Psoas muscle (tissue), 8 donors: ENCODE measurements around the gene CDCA7L. TPM values are rescaled to one million over a fixed set of nuclear protein-coding genes. Genes with fewer than 3 reads are reported as not detected.
A peak's percentile ranks its signal among the peaks of the same experiment; 100 is the strongest.

Experiments
- ATAC-seq, 4 donors: fragments of 200-7000 bp; cut with Tn5 transposase; one replicate each; pipeline ENCODE4 v1.9.1; 2020; ENCODE audit warnings: moderate library complexity in 3 of 4, mild to moderate bottlenecking in 2 of 4
- DNase-seq, 2 donors: peaks; one replicate each; pipeline ENCODE4 v3.0.0-alpha.2; 2020
- H3K27ac ChIP-seq: fragments of 200-600 bp; one replicate; pipeline ENCODE4 v1.8.0; 2022
- H3K27me3 ChIP-seq, 3 donors: fragments of 200-600 bp in 1 of 3; one replicate each; pipeline versions ENCODE4 v1.6.1 to v1.8.0; 2013 to 2022; ENCODE audit warnings: low read length in 2 of 3, mild to moderate bottlenecking in 2 of 3, moderate library complexity in 1 of 3; ENCODE audit not compliant: insufficient read depth in 3 of 3
- H3K36me3 ChIP-seq, 2 donors: fragments of 200-600 bp in 1 of 2; one replicate each; pipeline versions ENCODE4 v1.6.1 to v1.8.0; 2013 to 2022; ENCODE audit warnings: low read depth in 1 of 2, mild to moderate bottlenecking in 1 of 2, moderate library complexity in 1 of 2; ENCODE audit not compliant: insufficient read depth in 1 of 2
- H3K4me1 ChIP-seq: fragments of 200-600 bp; one replicate; pipeline ENCODE4 v1.8.0; 2022
- H3K4me3 ChIP-seq: fragments of 200-600 bp; one replicate; pipeline ENCODE4 v1.8.0; 2022; ENCODE audit warnings: mild to moderate bottlenecking
- H3K9me3 ChIP-seq: fragments of 200-600 bp; one replicate; pipeline ENCODE4 v1.8.0; 2022
- WGBS, 3 donors: extraction: QIAGEN DNeasy Blood & Tissue Kit; methylation state at CpG; one replicate each; pipeline versions ENCODE4 v1.1.6 to v1.1.7; 2013; 5-methylcytosine and 5-hydroxymethylcytosine counted together
- intact Hi-C, 2 donors: fragments of 100-400 bp; cut with DNase I; formaldehyde crosslinking; loops; one replicate each; pipeline versions ENCODE4 v1.11.0 to v1.14.2; 2022
- polyA plus RNA-seq, 3 donors: library from polyadenylated mRNA; stranded (reverse); fragments of 200-250 nt; gene quantifications; one replicate each; pipeline ENCODE4 v1.2.3, GENCODE V29; 2013
- total RNA-seq, 4 donors: library from RNA; stranded (reverse); fragmentation: NEBNext Ultra II Directional in 2 of 4; extraction: Animal tissue kit (Norgen Biotek cat#: 25700) in 2 of 4; gene quantifications; one replicate each; pipeline versions ENCODE4 v1.2.1 to v1.2.4, GENCODE V29; 2021 to 2023
- TF ChIP-seq, protein P1 (sequence below): fragments of 200-600 bp; IDR thresholded peaks from one replicate; pipeline ENCODE4 v1.8.0; 2022; ENCODE audit warnings: antibody characterized with exemption
- donor health status: healthy with polysubstance abuse.
- donor health status: DM: no; HTN: no; CAD: no; lungs with moderate emphysema.
- donor health status: Bipolar disorder and iron deficiency.
- donor health status: healthy.
- donor health status: DM: yes; HTN: yes; CAD: no.
- donor health status: DM: no; HTN: no; CAD: no.
- donor health status: DM: no; HTN: no; CAD: no.
- donor health status: DM: yes; HTN: yes; CAD: no.

CDCA7L gene
- total and polyA plus RNA-seq, 7 donors, result 1.3 to 3.3 (median 2.2) TPM

- no peaks in the 10 kb centered on the region for H3K9me3 ChIP-seq
- TF ChIP-seq, protein P1, sequence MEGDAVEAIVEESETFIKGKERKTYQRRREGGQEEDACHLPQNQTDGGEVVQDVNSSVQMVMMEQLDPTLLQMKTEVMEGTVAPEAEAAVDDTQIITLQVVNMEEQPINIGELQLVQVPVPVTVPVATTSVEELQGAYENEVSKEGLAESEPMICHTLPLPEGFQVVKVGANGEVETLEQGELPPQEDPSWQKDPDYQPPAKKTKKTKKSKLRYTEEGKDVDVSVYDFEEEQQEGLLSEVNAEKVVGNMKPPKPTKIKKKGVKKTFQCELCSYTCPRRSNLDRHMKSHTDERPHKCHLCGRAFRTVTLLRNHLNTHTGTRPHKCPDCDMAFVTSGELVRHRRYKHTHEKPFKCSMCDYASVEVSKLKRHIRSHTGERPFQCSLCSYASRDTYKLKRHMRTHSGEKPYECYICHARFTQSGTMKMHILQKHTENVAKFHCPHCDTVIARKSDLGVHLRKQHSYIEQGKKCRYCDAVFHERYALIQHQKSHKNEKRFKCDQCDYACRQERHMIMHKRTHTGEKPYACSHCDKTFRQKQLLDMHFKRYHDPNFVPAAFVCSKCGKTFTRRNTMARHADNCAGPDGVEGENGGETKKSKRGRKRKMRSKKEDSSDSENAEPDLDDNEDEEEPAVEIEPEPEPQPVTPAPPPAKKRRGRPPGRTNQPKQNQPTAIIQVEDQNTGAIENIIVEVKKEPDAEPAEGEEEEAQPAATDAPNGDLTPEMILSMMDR, result no peak
- intact Hi-C loops, result loop anchor here in 1 of 2 donors (5.0 kb wide), 1 partner anchor 36 kb away; no protein-coding TSS in a partner anchor
- no peaks in the 10 kb centered on the region for H3K27me3 ChIP-seq
- no peaks in the 10 kb centered on the region for H3K36me3 ChIP-seq
- no peaks in the 10 kb centered on the region for H3K4me1 ChIP-seq
- DNase-seq (no peak), ATAC-seq (no peak)
- H3K4me3 ChIP-seq, result no peak overlapping the region
- 49 to 84% (median 56%) methylated on average over 2 of the region's 2 CpGs for WGBS, 3 donors
- no peak overlapping the region for H3K27ac ChIP-seq
These were observed 2.2 kb upstream of the CDCA7L start for GRCh38 chr7:21947946-21948345.

DNA sequence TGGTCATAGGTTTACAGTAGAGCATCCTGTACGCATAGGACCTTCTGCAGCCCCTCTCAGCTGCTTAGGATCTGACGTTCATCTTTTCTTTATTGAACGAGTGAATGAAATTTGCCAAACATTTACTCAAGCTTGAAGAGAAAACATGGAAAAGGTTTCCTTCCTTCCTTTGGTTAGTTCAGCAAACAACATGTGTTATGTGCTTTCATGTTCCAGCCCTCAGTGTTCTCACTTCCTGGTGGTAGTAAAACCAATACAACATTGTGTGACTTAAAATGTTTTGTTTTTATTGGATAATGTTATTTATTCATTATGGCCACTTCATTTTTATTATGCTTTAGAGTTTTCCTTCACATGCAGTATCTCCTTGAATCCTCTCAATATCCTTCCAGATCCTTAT lies 1.4 kb upstream of the CDCA7L start:
- Histone ChIP-seq H3K4me3 (no peak overlapping the region), H3K36me3 (no peaks in the 10 kb centered on the region), H3K9me3 (no peaks in the 10 kb centered on the region), H3K4me1 (no peaks in the 10 kb centered on the region), H3K27ac (no peak overlapping the region), H3K27me3 (no peaks in the 10 kb centered on the region)
- intact Hi-C loops, result loop anchor here in 1 of 2 donors (5.0 kb wide), 1 partner anchor 35 kb away; no protein-coding TSS in a partner anchor
- ATAC-seq (no peak), DNase-seq (no peak)
- TF ChIP-seq, protein P1, result no peak
- 67 to 76% (median 74%) methylated on average over 3 of the region's 3 CpGs for WGBS, 3 donors

DNA sequence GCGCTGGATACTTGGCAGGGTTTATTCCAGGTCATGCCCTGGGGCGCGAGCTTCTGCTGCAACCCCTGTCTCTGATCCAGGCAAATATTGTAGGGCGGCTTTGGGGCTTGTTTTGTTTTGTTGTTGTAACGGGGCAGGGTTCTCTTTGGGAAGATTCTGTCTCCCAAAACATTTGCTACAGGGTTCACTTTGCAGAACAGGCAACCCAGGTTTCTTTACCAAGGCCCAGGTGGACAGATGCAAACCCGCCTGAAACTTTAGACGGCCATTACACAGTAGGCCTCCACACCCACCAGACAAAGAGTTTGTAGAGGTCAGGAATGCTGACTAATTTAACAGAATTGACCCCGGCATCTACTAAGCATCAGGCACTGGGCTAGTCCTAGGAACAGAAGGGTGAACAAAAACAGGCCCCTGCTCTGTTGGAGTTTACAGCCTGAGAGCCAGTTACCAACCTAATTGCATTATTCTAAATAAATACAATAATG lies 567 bp upstream of the CDCA7L start:
- Histone ChIP-seq H3K27ac (peak overlapping the region; percentile 76), H3K36me3 (no peaks in the 10 kb centered on the region), H3K4me1 (no peaks in the 10 kb centered on the region), H3K4me3 (peak overlapping the region; percentile 89), H3K27me3 (no peaks in the 10 kb centered on the region), H3K9me3 (no peaks in the 10 kb centered on the region)
- 10 to 18% (median 18%) methylated on average over 8 of the region's 8 CpGs for WGBS, 3 donors
- no peak for ATAC-seq
- intact Hi-C loops, result loop anchor here in 1 of 2 donors (5.0 kb wide), 1 partner anchor 34 kb away; no protein-coding TSS in a partner anchor
- TF ChIP-seq, protein P1, result no peak
- no peak for DNase-seq

DNA sequence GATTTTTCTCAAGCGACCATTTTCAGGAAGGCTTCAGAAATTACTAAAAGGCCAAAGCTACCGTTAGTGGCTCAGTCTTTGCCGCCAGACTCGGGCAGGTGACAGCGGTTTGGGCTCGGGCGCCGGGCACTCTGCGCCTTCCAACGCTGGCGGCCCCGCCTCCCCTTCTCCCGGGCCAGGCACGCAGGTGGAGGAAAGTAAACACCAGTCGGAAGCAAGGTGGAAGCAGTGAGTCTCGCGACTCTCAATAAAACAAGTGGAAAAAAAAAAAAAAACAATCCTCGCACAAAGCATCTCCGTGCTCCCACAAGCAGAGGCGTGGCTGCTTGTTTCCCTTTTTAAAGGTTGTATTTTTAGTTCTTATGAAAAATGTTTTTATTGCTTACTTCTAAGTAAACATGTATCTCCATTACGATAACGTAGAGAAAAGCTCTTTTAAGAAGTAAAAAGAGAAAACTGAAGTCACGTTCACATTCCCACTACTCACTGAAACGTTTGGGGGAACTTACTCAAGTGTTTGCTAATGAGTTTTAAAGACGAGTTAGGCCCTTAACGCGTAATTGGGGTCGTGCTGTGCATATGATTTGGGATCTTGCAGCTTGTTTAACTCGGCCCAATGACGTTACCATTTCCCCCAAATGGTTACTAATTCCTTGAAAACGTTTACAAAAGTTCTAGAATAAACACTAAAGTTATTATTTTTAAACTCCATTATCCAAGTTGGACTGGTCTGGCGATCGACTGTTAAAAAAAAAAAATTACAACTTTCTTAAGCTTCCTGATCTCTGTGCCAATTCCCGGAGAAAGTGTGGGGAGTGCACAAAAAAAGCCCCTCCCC lies 864 bp downstream of the CDCA7L start:
- Histone ChIP-seq H3K27me3 (no peaks in the 10 kb centered on the region), H3K4me1 (peaks cover under 1% of the 10 kb centered on the region), H3K9me3 (no peaks in the 10 kb centered on the region), H3K4me3 (peak overlapping the region; percentile 89), H3K36me3 (no peaks in the 10 kb centered on the region), H3K27ac (peak overlapping the region; percentile 76)
- DNase-seq (no peak), ATAC-seq (no peak)
- intact Hi-C loops, result loop anchor here in 1 of 2 donors (5.0 kb wide), 1 partner anchor 33 kb away; no protein-coding TSS in a partner anchor
- TF ChIP-seq, protein P1, result no peak
- 1 to 5% (median 1%) methylated on average over 34 of the region's 34 CpGs for WGBS, 3 donors
